Panc1 (cell line): ENCODE measurements around the gene C19orf25. TPM values are rescaled to one million over a fixed set of nuclear protein-coding genes. Genes with fewer than 3 reads are reported as not detected.

Experiments used
- ATAC-seq: fragments of 200-7000 bp; cut with Tn5 transposase; 2 replicates; pipeline ENCODE4 v1.9.1; 2020; ENCODE audit warnings: mild to moderate bottlenecking, moderate library complexity
- BruUV-seq: library from RNA; stranded (reverse); fragments of 400-500 nt; replicated peaks from 2 replicates; lab custom pipeline; 2021; lab: Mats Ljungman, UMichigan
- CTCF ChIA-PET: fragments of 300-600 bp; sonication (Branson Sonifier 250); formaldehyde crosslinking; loops from one replicate; lab custom pipeline; 2022; ENCODE audit warnings: antibody characterized with exemption; lab: Charles Lee
- POLR2A ChIA-PET: fragments of 300-600 bp; sonication (Branson Sonifier 250); formaldehyde crosslinking; loops from one replicate; lab custom pipeline; 2022; ENCODE audit warnings: antibody characterized with exemption; lab: Charles Lee
- DNase-seq: peaks from one replicate; pipeline ENCODE4 v3.0.0-alpha.2; 2010; ENCODE audit warnings: low read depth, low spot score
- H3K27ac ChIP-seq: 2 replicates; pipeline ENCODE4 v1.5.1; 2011; ENCODE audit warnings: mild to moderate bottlenecking, low read length, inconsistent platforms
- H3K27me3 ChIP-seq: fragments of 200-500 bp; sonication (Bioruptor generic); 2 replicates; pipeline ENCODE4 v1.6.0; 2014; ENCODE audit warnings: low read length, inconsistent platforms; ENCODE audit not compliant: control insufficient read depth, insufficient read depth
- H3K36me3 ChIP-seq: fragments of 200-500 bp; sonication (Bioruptor generic); 2 replicates; pipeline ENCODE4 v1.5.1; 2014; ENCODE audit warnings: inconsistent platforms, mild to moderate bottlenecking, low read length, moderate library complexity; ENCODE audit not compliant: control insufficient read depth, insufficient read depth
- H3K4me1 ChIP-seq: 2 replicates; pipeline ENCODE4 v1.5.1; 2011; ENCODE audit warnings: inconsistent platforms, mild to moderate bottlenecking, low read length, moderate library complexity; ENCODE audit not compliant: control insufficient read depth, insufficient read depth
- H3K4me3 ChIP-seq, 2 experiments: 2 replicates each; pipeline ENCODE4 v1.5.1; 2011 to 2012; ENCODE audit warnings: low read depth in 2 of 2, low read length in 2 of 2, mild to moderate bottlenecking in 2 of 2, inconsistent platforms in 1 of 2, moderate library complexity in 1 of 2
- H3K9me3 ChIP-seq: fragments of 200-500 bp; sonication (Bioruptor generic); 2 replicates; pipeline ENCODE4 v1.5.1; 2014; ENCODE audit warnings: low read depth, mild to moderate bottlenecking, inconsistent platforms, low read length, moderate library complexity; ENCODE audit not compliant: control insufficient read depth, insufficient read depth
- POLR2AphosphoS5 ChIP-seq: IDR thresholded peaks from 2 replicates; pipeline ENCODE4 v1.6.1; 2012; ENCODE audit warnings: mild to moderate bottlenecking, low read depth, low read length, moderate library complexity
- SIN3A ChIP-seq: IDR thresholded peaks from 2 replicates; pipeline ENCODE4 v1.6.1; 2012; ENCODE audit warnings: low read depth, mild to moderate bottlenecking, low read length, moderate library complexity, borderline replicate concordance; ENCODE audit not compliant: insufficient read depth
- TCF7L2 ChIP-seq: IDR thresholded peaks from 2 replicates; pipeline ENCODE4 v1.6.1; 2011; ENCODE audit warnings: mild to moderate bottlenecking, low read depth, low read length, inconsistent platforms
- in situ Hi-C: cut with HindIII; loops from 2 replicates; pipeline ENCODE4 v1.10.0; 2016; ENCODE audit warnings: low sequenced_read_pairs, low pct_unique_long_range_greater_than_20kb
- intact Hi-C: fragments of 100-400 bp; cut with micrococcal nuclease; formaldehyde crosslinking; loops from one replicate; pipeline ENCODE4 v1.10.0; 2022; ENCODE audit not compliant: unreplicated experiment
- total RNA-seq: library from RNA; stranded (reverse); gene quantifications from one replicate; pipeline ENCODE4 v1.2.1, GENCODE V29; 2021; ENCODE audit not compliant: unreplicated experiment
- TF ChIP-seq, protein P1 (sequence below), 2 experiments: IDR thresholded peaks; 2 replicates each; pipeline ENCODE4 v1.6.1; 2011 to 2012; ENCODE audit warnings: low read depth in 2 of 2, control low read depth in 1 of 2, low read length in 1 of 2, mild to moderate bottlenecking in 1 of 2, moderate library complexity in 1 of 2; ENCODE audit not compliant: insufficient read depth in 1 of 2
- TF ChIP-seq, protein P2 (sequence below): fragments of 450-650 bp; IDR thresholded peaks from 2 replicates; pipeline ENCODE4 v1.5.1; 2017; ENCODE audit warnings: mild to moderate bottlenecking

C19orf25 gene
- total RNA-seq, 1 experiment from 2014 or later: 34.7 TPM

DNA sequence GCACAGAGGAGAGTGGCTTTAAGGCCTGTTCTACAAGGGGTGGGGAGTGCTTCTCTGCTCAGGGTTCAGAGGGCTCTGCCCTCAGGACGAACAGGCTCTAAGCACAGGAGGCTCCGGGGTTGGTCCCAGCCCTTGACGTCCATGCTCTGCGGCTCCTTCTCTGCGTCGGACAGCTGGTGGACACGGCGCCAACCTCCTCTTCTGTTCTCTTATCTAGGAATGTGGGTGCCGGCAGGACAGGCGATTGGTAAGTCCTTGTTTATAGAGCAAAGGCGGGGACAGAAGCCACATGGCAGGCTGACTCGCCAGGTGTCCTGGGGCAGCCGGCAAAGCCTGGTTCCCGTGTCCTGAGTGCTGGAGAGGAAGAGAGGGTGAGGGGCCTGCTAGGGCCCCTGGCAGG, 49.3 kb downstream of the C19orf25 start:
- POLR2A ChIA-PET: no interaction called here
- DNase-seq (no peak), ATAC-seq (peak; percentile 42; the same call in 1 of the 2 replicates)
- no peaks in the 10 kb centered on the region for H3K9me3 ChIP-seq
- intact Hi-C loops (no loop called here), in situ Hi-C loops (no loop called here)
- H3K27me3 ChIP-seq: no peaks in the 10 kb centered on the region
- TF ChIP-seq POLR2AphosphoS5: no peak
- H3K27ac ChIP-seq: no peak overlapping the region
- no peak overlapping the region for H3K4me3 ChIP-seq
- no TSS peak for BruUV-seq
- H3K4me1 ChIP-seq: no peaks in the 10 kb centered on the region
- no peaks in the 10 kb centered on the region; the same call in 1 of the 2 replicates for H3K36me3 ChIP-seq
- CTCF ChIA-PET: no interaction called here

DNA sequence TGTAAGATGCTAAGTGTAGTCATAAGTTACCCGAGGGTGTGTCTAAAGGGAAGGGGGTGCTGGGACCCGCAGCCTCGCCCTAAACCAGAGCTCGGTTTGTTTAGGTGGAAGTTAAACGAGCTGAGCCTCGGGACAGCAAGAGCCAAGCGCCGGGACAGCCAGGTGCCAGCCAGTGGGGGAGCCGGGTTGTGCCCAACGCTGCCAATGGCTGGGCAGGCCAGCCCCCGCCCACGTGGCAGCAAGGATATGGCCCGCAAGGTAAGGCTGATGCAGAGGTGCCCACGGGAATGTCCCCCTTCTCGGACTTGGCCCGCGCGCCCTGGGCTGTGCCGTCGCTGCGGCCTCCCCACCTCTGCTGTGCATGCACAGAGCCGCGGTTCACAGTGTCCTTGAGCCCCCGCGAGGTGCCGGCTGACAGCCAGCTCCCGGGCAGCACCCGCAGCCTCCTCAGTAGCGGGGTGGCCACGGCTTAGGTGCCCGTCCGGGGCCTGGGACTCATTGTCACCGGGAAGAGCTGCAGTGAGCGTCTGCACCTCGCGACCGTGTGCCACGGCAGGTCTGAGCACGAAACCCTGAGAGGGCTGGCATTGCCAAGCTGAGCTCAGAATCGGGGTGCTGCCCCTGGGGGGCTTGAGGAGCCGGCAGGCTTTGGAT, 50.1 kb downstream of the C19orf25 start:
- intact Hi-C loops (no loop called here), in situ Hi-C loops (no loop called here)
- Histone ChIP-seq H3K27ac (no peak overlapping the region), H3K36me3 (no peaks in the 10 kb centered on the region; the same call in 1 of the 2 replicates), H3K27me3 (no peaks in the 10 kb centered on the region), H3K4me1 (no peaks in the 10 kb centered on the region), H3K4me3 (no peak overlapping the region), H3K9me3 (no peaks in the 10 kb centered on the region)
- ATAC-seq (no peak), DNase-seq (no peak)
- ChIA-PET CTCF (no interaction called here), POLR2A (no interaction called here)
- no TSS peak for BruUV-seq
- TF ChIP-seq, protein P1, sequence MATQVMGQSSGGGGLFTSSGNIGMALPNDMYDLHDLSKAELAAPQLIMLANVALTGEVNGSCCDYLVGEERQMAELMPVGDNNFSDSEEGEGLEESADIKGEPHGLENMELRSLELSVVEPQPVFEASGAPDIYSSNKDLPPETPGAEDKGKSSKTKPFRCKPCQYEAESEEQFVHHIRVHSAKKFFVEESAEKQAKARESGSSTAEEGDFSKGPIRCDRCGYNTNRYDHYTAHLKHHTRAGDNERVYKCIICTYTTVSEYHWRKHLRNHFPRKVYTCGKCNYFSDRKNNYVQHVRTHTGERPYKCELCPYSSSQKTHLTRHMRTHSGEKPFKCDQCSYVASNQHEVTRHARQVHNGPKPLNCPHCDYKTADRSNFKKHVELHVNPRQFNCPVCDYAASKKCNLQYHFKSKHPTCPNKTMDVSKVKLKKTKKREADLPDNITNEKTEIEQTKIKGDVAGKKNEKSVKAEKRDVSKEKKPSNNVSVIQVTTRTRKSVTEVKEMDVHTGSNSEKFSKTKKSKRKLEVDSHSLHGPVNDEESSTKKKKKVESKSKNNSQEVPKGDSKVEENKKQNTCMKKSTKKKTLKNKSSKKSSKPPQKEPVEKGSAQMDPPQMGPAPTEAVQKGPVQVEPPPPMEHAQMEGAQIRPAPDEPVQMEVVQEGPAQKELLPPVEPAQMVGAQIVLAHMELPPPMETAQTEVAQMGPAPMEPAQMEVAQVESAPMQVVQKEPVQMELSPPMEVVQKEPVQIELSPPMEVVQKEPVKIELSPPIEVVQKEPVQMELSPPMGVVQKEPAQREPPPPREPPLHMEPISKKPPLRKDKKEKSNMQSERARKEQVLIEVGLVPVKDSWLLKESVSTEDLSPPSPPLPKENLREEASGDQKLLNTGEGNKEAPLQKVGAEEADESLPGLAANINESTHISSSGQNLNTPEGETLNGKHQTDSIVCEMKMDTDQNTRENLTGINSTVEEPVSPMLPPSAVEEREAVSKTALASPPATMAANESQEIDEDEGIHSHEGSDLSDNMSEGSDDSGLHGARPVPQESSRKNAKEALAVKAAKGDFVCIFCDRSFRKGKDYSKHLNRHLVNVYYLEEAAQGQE (IDR thresholded peaks at IDR 0.05; ENCODE audit: insufficient read depth in 1 of 2, low read depth in 2 of 2, low read length in 1 of 2): no peak
- TF ChIP-seq SIN3A (no peak), TCF7L2 (no peak), POLR2AphosphoS5 (no peak)
- TF ChIP-seq, protein P2, sequence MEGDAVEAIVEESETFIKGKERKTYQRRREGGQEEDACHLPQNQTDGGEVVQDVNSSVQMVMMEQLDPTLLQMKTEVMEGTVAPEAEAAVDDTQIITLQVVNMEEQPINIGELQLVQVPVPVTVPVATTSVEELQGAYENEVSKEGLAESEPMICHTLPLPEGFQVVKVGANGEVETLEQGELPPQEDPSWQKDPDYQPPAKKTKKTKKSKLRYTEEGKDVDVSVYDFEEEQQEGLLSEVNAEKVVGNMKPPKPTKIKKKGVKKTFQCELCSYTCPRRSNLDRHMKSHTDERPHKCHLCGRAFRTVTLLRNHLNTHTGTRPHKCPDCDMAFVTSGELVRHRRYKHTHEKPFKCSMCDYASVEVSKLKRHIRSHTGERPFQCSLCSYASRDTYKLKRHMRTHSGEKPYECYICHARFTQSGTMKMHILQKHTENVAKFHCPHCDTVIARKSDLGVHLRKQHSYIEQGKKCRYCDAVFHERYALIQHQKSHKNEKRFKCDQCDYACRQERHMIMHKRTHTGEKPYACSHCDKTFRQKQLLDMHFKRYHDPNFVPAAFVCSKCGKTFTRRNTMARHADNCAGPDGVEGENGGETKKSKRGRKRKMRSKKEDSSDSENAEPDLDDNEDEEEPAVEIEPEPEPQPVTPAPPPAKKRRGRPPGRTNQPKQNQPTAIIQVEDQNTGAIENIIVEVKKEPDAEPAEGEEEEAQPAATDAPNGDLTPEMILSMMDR: no peak

DNA sequence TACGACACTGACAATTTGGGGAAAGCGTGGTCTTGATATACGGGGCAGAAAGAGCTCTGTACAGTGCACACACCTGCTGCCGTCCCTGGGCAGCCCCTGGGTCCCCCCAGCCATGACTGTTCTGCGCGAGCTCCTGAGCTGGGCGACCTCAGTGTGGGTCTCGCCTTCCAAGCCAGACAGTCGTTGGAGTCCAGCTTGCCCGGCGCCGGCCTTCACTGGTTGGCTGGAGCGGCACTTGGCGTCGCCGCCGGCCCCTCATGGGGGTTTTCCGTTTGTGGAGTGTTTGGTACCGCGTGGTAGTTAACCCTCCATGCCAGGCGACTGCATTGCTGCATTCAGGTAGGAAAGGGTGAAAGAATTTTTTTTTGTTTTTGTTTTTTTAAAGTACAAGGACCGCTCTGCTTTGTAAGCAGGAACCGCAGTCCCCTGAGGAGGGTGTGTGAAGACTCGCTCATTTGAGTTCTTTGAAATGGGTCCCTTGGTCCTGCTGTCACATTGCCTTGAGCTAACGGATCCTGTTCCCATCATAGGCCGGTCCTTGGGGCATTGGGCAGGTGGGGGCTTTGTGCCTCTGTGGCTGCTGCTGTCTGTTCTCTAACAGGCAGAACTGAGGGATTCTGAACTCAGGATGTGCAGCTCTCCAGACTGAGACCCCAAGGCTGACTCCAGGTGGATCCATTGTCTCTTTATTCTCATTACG, 51.6 kb downstream of the C19orf25 start:
- H3K36me3 ChIP-seq: no peaks in the 10 kb centered on the region; the same call in none of the 2 replicates
- intact Hi-C loops (no loop called here), in situ Hi-C loops (no loop called here)
- H3K4me3 ChIP-seq: no peak overlapping the region
- H3K27me3 ChIP-seq: no peaks in the 10 kb centered on the region
- DNase-seq (no peak), ATAC-seq (no peak)
- no peak overlapping the region for H3K27ac ChIP-seq
- no peaks in the 10 kb centered on the region for H3K4me1 ChIP-seq
- CTCF ChIA-PET: no interaction called here
- TF ChIP-seq, protein P2: no peak
- TF ChIP-seq POLR2AphosphoS5 (no peak), SIN3A (no peak), TCF7L2 (no peak)
- POLR2A ChIA-PET: no interaction called here
- TSS peak; percentile 27 for BruUV-seq
- H3K9me3 ChIP-seq: no peaks in the 10 kb centered on the region
